ENCODE results near the gene EID3. TPM values are rescaled to one million over a fixed set of nuclear protein-coding genes. Genes with fewer than 3 reads are reported as not detected.

The EID3 gene
- total and polyA plus RNA-seq, 2 donors (not counting 1 experiment from before 2014, with no cell fraction given): 6.4 to 9.4 TPM

GRCh38 chr12:104336115-104336514 lies 32.6 kb downstream of the EID3 start:
- H3K4me1 Mint-ChIP-seq: no peaks in the 10 kb centered on the region
- no CpG with 5 or more reads among the region's 2 CpGs for WGBS (ENCODE audit: insufficient coverage)
- H3K79me2 ChIP-seq (ENCODE audit: control insufficient read depth, insufficient read depth, low read length): no peaks in the 10 kb centered on the region
- H2AFZ ChIP-seq (ENCODE audit: insufficient read depth, low read depth, low read length, poor library complexity, severe bottlenecking): no peak overlapping the region
- no peak for TF ChIP-seq CTCF (IDR thresholded peaks at IDR 0.05)
- no peak for TF ChIP-seq EZH2 (IDR thresholded peaks at IDR 0.05; ENCODE audit: borderline replicate concordance, insufficient read depth, low read depth, low read length, poor library complexity, severe bottlenecking)
- H3K36me3 ChIP-seq (replicated peaks in 1 of 2; ENCODE audit: control extremely low read depth in 1 of 2, control insufficient read depth in 1 of 2, extremely low read depth in 1 of 2, insufficient read depth in 2 of 2, low read length in 1 of 2): peaks cover 1 to 39% of the 10 kb centered on the region in 2 experiments
- H3K9me3 Mint-ChIP-seq (ENCODE audit: insufficient read depth): no peaks in the 10 kb centered on the region
- ChIA-PET CTCF (no interaction called here), POLR2A (no interaction called here)
- no peak overlapping the region for H3K4me2 ChIP-seq (replicated peaks; ENCODE audit: low read depth, low read length, poor library complexity, severe bottlenecking)
- no peak overlapping the region for H3K4me3 ChIP-seq (ENCODE audit: control extremely low read depth in 1 of 5, extremely low read depth in 1 of 5, insufficient read depth in 1 of 5, low read depth in 2 of 5, low read length in 4 of 5)
- no peaks in the 10 kb centered on the region for H3K4me1 ChIP-seq (ENCODE audit: control insufficient read depth in 2 of 2, insufficient read depth in 2 of 2, low read length in 2 of 2)
- no peak overlapping the region for H3K27ac ChIP-seq (ENCODE audit: low read length in 2 of 2)
- H3K9ac ChIP-seq (ENCODE audit: low read length): no peak overlapping the region
- no peaks in the 10 kb centered on the region for H3K27me3 ChIP-seq (replicated peaks in 1 of 4; ENCODE audit: control extremely low read depth in 1 of 4, control insufficient read depth in 3 of 4, insufficient read depth in 4 of 4, low read length in 3 of 4)
- H4K20me1 ChIP-seq (ENCODE audit: control insufficient read depth, insufficient read depth, low read length, poor library complexity, severe bottlenecking): no peaks in the 10 kb centered on the region
- no peaks in the 10 kb centered on the region for H3K9me3 ChIP-seq (ENCODE audit: control extremely low read depth in 1 of 3, control insufficient read depth in 2 of 3, insufficient read depth in 1 of 3, low read length in 2 of 3)
- intact Hi-C loops (cut with micrococcal nuclease): no loop called here
- H3K4me3 Mint-ChIP-seq: no peak overlapping the region
- DNase-seq: no peak
- H3K27me3 Mint-ChIP-seq: no peaks in the 10 kb centered on the region
- no peak overlapping the region for H3K27ac Mint-ChIP-seq
- ATAC-seq (ENCODE audit: low read depth): no peak

- no peaks in the 10 kb centered on the region for H3K79me2 ChIP-seq (ENCODE audit: control insufficient read depth, insufficient read depth, low read length)
Measured at GRCh38 chr12:104337030-104337558, 33.6 kb downstream of the EID3 start.

More at GRCh38 chr12:104337030-104337558, 33.6 kb downstream of the EID3 start:
- no peak overlapping the region for H3K27ac Mint-ChIP-seq
- intact Hi-C loops (cut with micrococcal nuclease): no loop called here
- Histone ChIP-seq H3K36me3 (replicated peaks in 1 of 2; ENCODE audit: control extremely low read depth in 1 of 2, control insufficient read depth in 1 of 2, extremely low read depth in 1 of 2, insufficient read depth in 2 of 2, low read length in 1 of 2) (peaks cover under 1 to 49% of the 10 kb centered on the region in 2 experiments), H3K4me1 (ENCODE audit: control insufficient read depth in 2 of 2, insufficient read depth in 2 of 2, low read length in 2 of 2) (no peaks in the 10 kb centered on the region), H2AFZ (ENCODE audit: insufficient read depth, low read depth, low read length, poor library complexity, severe bottlenecking) (no peak overlapping the region), H3K4me3 (ENCODE audit: control extremely low read depth in 1 of 5, extremely low read depth in 1 of 5, insufficient read depth in 1 of 5, low read depth in 2 of 5, low read length in 4 of 5) (no peak overlapping the region), H3K9ac (ENCODE audit: low read length) (no peak overlapping the region), H3K27me3 (replicated peaks in 1 of 4; ENCODE audit: control extremely low read depth in 1 of 4, control insufficient read depth in 3 of 4, insufficient read depth in 4 of 4, low read length in 3 of 4) (no peaks in the 10 kb centered on the region), H4K20me1 (ENCODE audit: control insufficient read depth, insufficient read depth, low read length, poor library complexity, severe bottlenecking) (no peaks in the 10 kb centered on the region), H3K9me3 (ENCODE audit: control extremely low read depth in 1 of 3, control insufficient read depth in 2 of 3, insufficient read depth in 1 of 3, low read length in 2 of 3) (no peaks in the 10 kb centered on the region), H3K4me2 (replicated peaks; ENCODE audit: low read depth, low read length, poor library complexity, severe bottlenecking) (no peak overlapping the region), H3K27ac (ENCODE audit: low read length in 2 of 2) (no peak overlapping the region)
- no peaks in the 10 kb centered on the region for H3K9me3 Mint-ChIP-seq (ENCODE audit: insufficient read depth)
- CTCF ChIA-PET: interaction anchor here (1.3 kb wide), 1 partner anchor 45 kb away, joined by 5 read pairs; no protein-coding TSS in a partner anchor
- ATAC-seq (ENCODE audit: low read depth) (no peak), DNase-seq (no peak)
- no peak overlapping the region for H3K4me3 Mint-ChIP-seq
- WGBS (ENCODE audit: insufficient coverage): 100% methylated on average over 2 of the region's 7 CpGs
- POLR2A ChIA-PET: no interaction called here
- H3K27me3 Mint-ChIP-seq: no peaks in the 10 kb centered on the region
- TF ChIP-seq EZH2 (IDR thresholded peaks at IDR 0.05; ENCODE audit: borderline replicate concordance, insufficient read depth, low read depth, low read length, poor library complexity, severe bottlenecking): no peak
- H3K4me1 Mint-ChIP-seq: no peaks in the 10 kb centered on the region

All from B cell (primary cell).